ENCODE data around the gene VAPA.

The VAPA gene

GRCh38 chr18:9986156-9986930 is 72.5 kb downstream of the VAPA start:
- no peak for DNase-seq

GRCh38 chr18:9987345-9987744 is 73.5 kb downstream of the VAPA start:
- no peak for DNase-seq

- DNase-seq: no peak
These were observed 74.1 kb downstream of the VAPA start for GRCh38 chr18:9987931-9988330.

- no peak for DNase-seq
These were observed 74.8 kb downstream of the VAPA start for GRCh38 chr18:9988665-9989064.

- DNase-seq: no peak
These were observed 75.7 kb downstream of the VAPA start for GRCh38 chr18:9989481-9989880.

GRCh38 chr18:9991011-9992000 is 77.5 kb downstream of the VAPA start:
- no peak for DNase-seq

GRCh38 chr18:9992300-9992972 is 78.6 kb downstream of the VAPA start:
- DNase-seq: no peak

- DNase-seq: no peak
These were observed 79.2 kb downstream of the VAPA start for GRCh38 chr18:9992973-9993520.

GRCh38 chr18:9993521-9994025 is 79.8 kb downstream of the VAPA start:
- no peak for DNase-seq

- DNase-seq: no peak
These were observed 80.3 kb downstream of the VAPA start for GRCh38 chr18:9994026-9994570.

GRCh38 chr18:9994701-9995235 is 81.0 kb downstream of the VAPA start:
- no peak for DNase-seq

- no peak for DNase-seq
These were observed 81.8 kb downstream of the VAPA start for GRCh38 chr18:9995631-9996030.

GRCh38 chr18:9996094-9996493 is 82.3 kb downstream of the VAPA start:
- DNase-seq: no peak

- no peak for DNase-seq
These were observed 83.9 kb downstream of the VAPA start for GRCh38 chr18:9997711-9998110.

- no peak for DNase-seq
These were observed 84.5 kb downstream of the VAPA start for GRCh38 chr18:9998330-9998729.

GRCh38 chr18:10002280-10002679 is 88.5 kb downstream of the VAPA start:
- DNase-seq: no peak

GRCh38 chr18:10003281-10003680 is 89.5 kb downstream of the VAPA start:
- DNase-seq: no peak

- no peak for DNase-seq
These were observed 90.0 kb downstream of the VAPA start for GRCh38 chr18:10003866-10004265.

GRCh38 chr18:10006311-10006893 is 92.6 kb downstream of the VAPA start:
- DNase-seq: no peak

- DNase-seq: no peak
These were observed 94.3 kb downstream of the VAPA start for GRCh38 chr18:10008006-10008647.

All from activated CD4-positive, alpha-beta T cell treated with anti-CD3 and anti-CD28 coated beads for 1 hour (primary cell).